Choroid plexus epithelial cell (primary cell): ENCODE data around the gene PRKG1.

Source experiments
- DNase-seq: peaks from one replicate; pipeline ENCODE4 v3.0.0-alpha.2; 2010; ENCODE audit warnings: low read depth
- H3K4me3 ChIP-seq: 2 replicates; pipeline ENCODE4 v1.5.1; 2011; ENCODE audit warnings: low read depth, mild to moderate bottlenecking, control low read depth, low read length, moderate library complexity
- CTCF ChIP-seq: conservative IDR thresholded peaks from 2 replicates; pipeline ENCODE4 v1.5.1; 2011; ENCODE audit warnings: low read depth, mild to moderate bottlenecking, control low read depth, inconsistent platforms, low read length, moderate library complexity

PRKG1 gene

GRCh38 chr10:52249850-52250395, 1175.6 kb downstream of the PRKG1 start:
- no peak for TF ChIP-seq CTCF
- H3K4me3 ChIP-seq: no peak overlapping the region
- DNase-seq: no peak

- no peak overlapping the region for H3K4me3 ChIP-seq
- no peak for TF ChIP-seq CTCF
- DNase-seq: no peak
These were observed 1176.2 kb downstream of the PRKG1 start for GRCh38 chr10:52250510-52250909.

- peak; percentile 30 for DNase-seq
- H3K4me3 ChIP-seq: no peak overlapping the region
- TF ChIP-seq CTCF: no peak
These were observed 1178.0 kb downstream of the PRKG1 start for GRCh38 chr10:52252307-52252706.

GRCh38 chr10:52256832-52257691, 1182.8 kb downstream of the PRKG1 start:
- peak; percentile 48 for DNase-seq

GRCh38 chr10:52257692-52258075, 1183.4 kb downstream of the PRKG1 start:
- no peak overlapping the region for H3K4me3 ChIP-seq
- no peak for DNase-seq
- TF ChIP-seq CTCF: no peak

More at GRCh38 chr10:52256832-52257691, 1182.8 kb downstream of the PRKG1 start:
- TF ChIP-seq CTCF: no peak
- H3K4me3 ChIP-seq: no peak overlapping the region

- TF ChIP-seq CTCF: no peak
- DNase-seq: peak; percentile 44
- H3K4me3 ChIP-seq: no peak overlapping the region
These were observed 1184.6 kb downstream of the PRKG1 start for GRCh38 chr10:52258799-52259425.

- no peak overlapping the region for H3K4me3 ChIP-seq
- TF ChIP-seq CTCF: no peak
- no peak for DNase-seq
These were observed 1185.1 kb downstream of the PRKG1 start for GRCh38 chr10:52259426-52259812.
